Muscle of leg (tissue), 11 donors: Measurements from ENCODE around the gene MYLK4. TPM values are rescaled to one million over a fixed set of nuclear protein-coding genes. Genes with fewer than 3 reads are reported as not detected.
A peak's percentile ranks its signal among the peaks of the same experiment; 100 is the strongest.

Experiments used
- DNase-seq: peaks from one replicate; pipeline ENCODE4 v3.0.0; 2013
- H3K27ac ChIP-seq: one replicate; pipeline ENCODE4 v1.5.1; 2013; ENCODE audit warnings: mild to moderate bottlenecking, low read length, control low read depth
- H3K27me3 ChIP-seq: one replicate; pipeline ENCODE4 v1.6.1; 2013; ENCODE audit warnings: low read length; ENCODE audit not compliant: control insufficient read depth, insufficient read depth
- H3K36me3 ChIP-seq: one replicate; pipeline ENCODE4 v1.6.1; 2013; ENCODE audit warnings: low read length; ENCODE audit not compliant: control insufficient read depth, insufficient read depth
- H3K4me1 ChIP-seq: one replicate; pipeline ENCODE4 v1.6.1; 2013; ENCODE audit warnings: low read length; ENCODE audit not compliant: control insufficient read depth, insufficient read depth
- H3K4me3 ChIP-seq: one replicate; pipeline ENCODE4 v1.5.1; 2013; ENCODE audit warnings: low read length, control low read depth
- H3K9me3 ChIP-seq: replicated peaks from 2 replicates; pipeline ENCODE4 v1.6.1; 2013; ENCODE audit warnings: low read depth, low read length; ENCODE audit not compliant: control insufficient read depth
- WGBS: methylation state at CpG from one replicate; pipeline ENCODE4 v1.1.5; 2013; ENCODE audit warnings: missing lambda C conversion rate; ENCODE audit not compliant: insufficient coverage; 5-methylcytosine and 5-hydroxymethylcytosine counted together
- polyA plus RNA-seq, 8 donors: library from polyadenylated mRNA; unstranded; fragments of 120-200 nt; gene quantifications; one replicate each; pipeline versions ENCODE4 v1.2.1 to v1.2.3, GENCODE V29; 2013; ENCODE audit warnings: inconsistent platforms in 1 of 8, low replicate concordance in 1 of 8; ENCODE audit not compliant: insufficient read length in 8 of 8, insufficient read depth in 1 of 8
- total RNA-seq: library from RNA; stranded (reverse); fragments of 120-200 nt; gene quantifications from one replicate; pipeline ENCODE4 v1.2.4, GENCODE V29; 2013

The MYLK4 gene
- total and polyA plus RNA-seq, 9 donors: 6.1 to 12.1 (median 10.6) TPM

- no peaks in the 10 kb centered on the region for H3K27me3 ChIP-seq
- H3K9me3 ChIP-seq: no peaks in the 10 kb centered on the region
- H3K36me3 ChIP-seq: no peaks in the 10 kb centered on the region
- no peak for DNase-seq
- H3K4me3 ChIP-seq: no peak overlapping the region
- 86% methylated on average over 1 of the region's 6 CpGs for WGBS
- H3K27ac ChIP-seq: no peak overlapping the region
- peaks cover 6% of the 10 kb centered on the region for H3K4me1 ChIP-seq
Observed at GRCh38 chr6:2666906-2667575, 83.7 kb downstream of the MYLK4 start.

DNA sequence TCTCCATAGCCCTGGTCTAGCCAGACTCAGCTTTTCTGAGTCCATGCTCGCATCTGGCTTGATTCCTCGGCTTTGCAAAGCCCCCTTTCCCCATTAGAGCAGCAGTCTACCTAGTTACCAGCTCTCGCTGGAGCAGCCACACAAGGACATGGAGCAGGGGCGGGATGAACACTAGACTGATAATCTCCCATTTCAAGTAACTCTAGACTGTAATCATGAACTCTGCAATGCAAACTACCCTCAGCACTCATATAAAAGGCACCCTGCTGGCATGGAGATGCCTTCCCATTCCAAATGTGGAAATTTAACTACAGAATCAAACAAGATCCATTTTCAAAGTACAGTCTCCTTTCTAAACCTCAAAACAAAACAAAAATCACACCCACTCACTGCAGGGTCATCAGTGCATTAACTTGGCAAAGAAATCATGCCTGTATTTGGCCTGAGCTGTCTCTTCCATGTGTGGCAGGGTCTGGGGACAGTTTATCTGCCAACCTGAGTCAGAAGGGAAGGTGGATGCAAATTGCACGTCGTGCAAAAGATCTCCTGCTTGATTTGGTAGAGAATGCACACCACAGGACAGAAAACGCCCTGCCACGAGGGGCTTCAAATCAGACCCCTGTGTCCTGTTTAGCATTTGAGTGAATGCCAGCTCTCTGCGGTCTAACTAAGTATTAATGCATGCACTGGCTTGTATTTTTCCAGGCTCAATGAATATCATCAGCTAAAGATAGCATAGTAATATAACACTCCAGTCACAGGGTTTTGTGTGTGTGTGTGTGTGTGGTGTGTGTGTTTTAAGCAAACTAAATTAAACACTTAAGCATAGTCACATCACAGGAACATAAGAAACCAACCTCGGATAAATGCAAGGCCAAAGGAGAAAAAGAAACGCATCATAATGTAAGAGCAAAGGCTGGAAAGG, 85.3 kb downstream of the MYLK4 start:
- Histone ChIP-seq H3K4me3 (no peak overlapping the region), H3K36me3 (no peaks in the 10 kb centered on the region), H3K27ac (peak overlapping the region; percentile 69), H3K27me3 (no peaks in the 10 kb centered on the region), H3K4me1 (peaks cover 6% of the 10 kb centered on the region), H3K9me3 (no peaks in the 10 kb centered on the region)
- DNase-seq: peak; percentile 55
- WGBS: 41% methylated on average over 7 of the region's 11 CpGs

DNA sequence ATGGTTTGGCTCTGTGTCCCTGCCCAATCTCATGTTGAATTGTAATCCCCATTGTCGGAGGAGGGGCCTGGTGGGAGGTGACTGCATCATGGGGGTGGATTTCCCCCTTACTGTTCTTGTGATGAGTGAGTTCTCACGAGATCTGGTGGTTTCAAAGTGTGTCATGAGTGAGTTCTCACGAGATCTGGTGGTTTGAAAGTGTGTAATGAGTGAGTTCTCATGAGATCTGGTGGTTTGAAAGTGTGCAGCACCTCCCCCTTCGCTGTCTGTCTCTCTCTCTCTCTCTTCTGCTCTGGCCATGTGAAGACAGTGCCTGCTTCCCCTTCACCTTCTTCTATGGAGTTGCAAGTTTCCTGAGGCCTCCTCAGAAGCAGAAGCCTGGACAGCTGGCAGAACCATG, 87.6 kb downstream of the MYLK4 start:
- Histone ChIP-seq H3K9me3 (no peaks in the 10 kb centered on the region), H3K4me1 (peaks cover 8% of the 10 kb centered on the region), H3K27ac (no peak overlapping the region), H3K27me3 (no peaks in the 10 kb centered on the region), H3K4me3 (no peak overlapping the region), H3K36me3 (no peaks in the 10 kb centered on the region)
- WGBS: 89% methylated on average over 3 of the region's 4 CpGs
- no peak for DNase-seq

GRCh38 chr6:2661651-2662050, 89.1 kb downstream of the MYLK4 start:
- no peaks in the 10 kb centered on the region for H3K9me3 ChIP-seq
- no peaks in the 10 kb centered on the region for H3K27me3 ChIP-seq
- DNase-seq: no peak
- WGBS: 86% methylated on average over 1 of the region's 3 CpGs
- peaks cover 8% of the 10 kb centered on the region for H3K4me1 ChIP-seq
- H3K4me3 ChIP-seq: no peak overlapping the region
- H3K27ac ChIP-seq: no peak overlapping the region
- H3K36me3 ChIP-seq: no peaks in the 10 kb centered on the region

- no peaks in the 10 kb centered on the region for H3K36me3 ChIP-seq
- no peak overlapping the region for H3K27ac ChIP-seq
- H3K4me1 ChIP-seq: peaks cover 2% of the 10 kb centered on the region
- 72% methylated on average over 4 of the region's 4 CpGs for WGBS
- no peaks in the 10 kb centered on the region for H3K27me3 ChIP-seq
- H3K4me3 ChIP-seq: no peak overlapping the region
- peak; percentile 24 for DNase-seq
- H3K9me3 ChIP-seq: no peaks in the 10 kb centered on the region
Observed at GRCh38 chr6:2659882-2660281, 90.8 kb downstream of the MYLK4 start.

GRCh38 chr6:2659381-2659780, 91.3 kb downstream of the MYLK4 start:
- H3K36me3 ChIP-seq: no peaks in the 10 kb centered on the region
- peaks cover 2% of the 10 kb centered on the region for H3K4me1 ChIP-seq
- no peak overlapping the region for H3K4me3 ChIP-seq
- no peak overlapping the region for H3K27ac ChIP-seq
- no peaks in the 10 kb centered on the region for H3K27me3 ChIP-seq
- no peak for DNase-seq
- 81% methylated on average over 4 of the region's 5 CpGs for WGBS
- no peaks in the 10 kb centered on the region for H3K9me3 ChIP-seq

- WGBS: no CpG with 5 or more reads among the region's 5 CpGs
- Histone ChIP-seq H3K27ac (no peak overlapping the region), H3K4me3 (no peak overlapping the region)
Observed at GRCh38 chr6:2658788-2659187, 91.9 kb downstream of the MYLK4 start.

DNA sequence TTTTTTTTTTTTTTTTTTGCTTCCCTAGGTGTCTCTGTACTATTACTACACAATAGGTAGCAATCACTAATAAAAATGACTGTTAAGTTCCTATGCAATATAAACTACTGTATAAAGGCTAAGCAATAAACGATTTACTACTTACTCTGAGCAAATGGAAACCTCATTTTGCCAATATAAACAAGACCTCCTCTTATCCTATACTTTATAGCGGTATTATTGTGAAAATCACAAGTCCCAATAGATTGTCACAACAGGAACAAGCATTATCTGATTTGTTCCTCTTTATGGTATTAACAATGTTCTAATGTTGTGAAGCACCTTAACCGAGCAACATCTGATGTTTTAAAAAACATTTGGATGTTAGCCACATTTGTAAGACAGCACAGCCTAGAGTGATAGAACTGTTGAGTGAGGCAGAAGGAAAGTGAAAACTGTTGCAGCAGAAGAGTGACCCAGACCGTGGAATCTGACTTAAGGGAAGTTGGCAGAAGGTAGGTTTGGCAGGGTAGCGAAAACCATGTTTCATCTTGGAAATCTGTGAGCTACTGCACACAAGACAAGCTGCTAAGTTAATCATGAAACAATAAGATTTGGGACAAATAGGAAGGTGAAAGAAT, 94.2 kb downstream of the MYLK4 start:
- Histone ChIP-seq H3K36me3 (no peaks in the 10 kb centered on the region), H3K27ac (no peak overlapping the region), H3K4me3 (no peak overlapping the region), H3K4me1 (peaks cover 2% of the 10 kb centered on the region), H3K9me3 (no peaks in the 10 kb centered on the region), H3K27me3 (no peaks in the 10 kb centered on the region)
- 22% methylated on average over 1 of the region's 5 CpGs for WGBS
- DNase-seq: peak; percentile 66

More at GRCh38 chr6:2658788-2659187, 91.9 kb downstream of the MYLK4 start:
- H3K27me3 ChIP-seq: no peaks in the 10 kb centered on the region
- no peaks in the 10 kb centered on the region for H3K36me3 ChIP-seq
- no peak for DNase-seq
- peaks cover 2% of the 10 kb centered on the region for H3K4me1 ChIP-seq
- no peaks in the 10 kb centered on the region for H3K9me3 ChIP-seq

- Histone ChIP-seq H3K27me3 (no peaks in the 10 kb centered on the region), H3K4me1 (peaks cover 2% of the 10 kb centered on the region), H3K36me3 (no peaks in the 10 kb centered on the region), H3K27ac (no peak overlapping the region), H3K4me3 (no peak overlapping the region), H3K9me3 (no peaks in the 10 kb centered on the region)
- 88% methylated on average over 1 of the region's 3 CpGs for WGBS
- DNase-seq: no peak
Observed at GRCh38 chr6:2655844-2656433, 94.8 kb downstream of the MYLK4 start.
